Activated naive CD4-positive, alpha-beta T cell treated with anti-CD3 and anti-CD28 coated beads for 36 hours (primary cell): ENCODE results near the gene NDRG3. TPM values are rescaled to one million over a fixed set of nuclear protein-coding genes. Genes with fewer than 3 reads are reported as not detected.

Source experiments
- CTCF ChIA-PET: fragments of 350-600 bp; sonication (Branson Sonifier 250); formaldehyde crosslinking; loops from one replicate; lab custom pipeline; 2021; ENCODE audit warnings: antibody characterized with exemption; lab: Charles Lee
- DNase-seq: peaks from one replicate; pipeline ENCODE4 v3.0.0-alpha.2; 2020
- H3K27ac Mint-ChIP-seq: one replicate; pipeline ENCODE4 v1.8.0; 2021; ENCODE audit warnings: mild to moderate bottlenecking, mixed read lengths
- H3K27me3 Mint-ChIP-seq: one replicate; pipeline ENCODE4 v1.8.0; 2021; ENCODE audit warnings: low read depth, mixed read lengths
- H3K36me3 Mint-ChIP-seq: one replicate; pipeline ENCODE4 v1.8.0; 2021; ENCODE audit warnings: low read depth, mixed read lengths
- H3K4me1 Mint-ChIP-seq: one replicate; pipeline ENCODE4 v1.8.0; 2021; ENCODE audit warnings: low read depth, mixed read lengths
- H3K4me3 Mint-ChIP-seq: one replicate; pipeline ENCODE4 v1.8.0; 2021; ENCODE audit warnings: mild to moderate bottlenecking, moderate library complexity, mixed read lengths
- H3K9me3 Mint-ChIP-seq: one replicate; pipeline ENCODE4 v1.8.0; 2021; ENCODE audit warnings: mixed read lengths
- intact Hi-C: fragments of 100-400 bp; cut with micrococcal nuclease; formaldehyde crosslinking; loops from one replicate; pipeline ENCODE4 v1.15.1; 2023
- total RNA-seq, 2 experiments: library from RNA; stranded (reverse); gene quantifications; one replicate each; pipeline ENCODE4 v1.2.3, GENCODE V29; 2021

The NDRG3 gene
- total RNA-seq, 2 experiments from 2014 or later, result 26.1 to 28.2 TPM

DNA sequence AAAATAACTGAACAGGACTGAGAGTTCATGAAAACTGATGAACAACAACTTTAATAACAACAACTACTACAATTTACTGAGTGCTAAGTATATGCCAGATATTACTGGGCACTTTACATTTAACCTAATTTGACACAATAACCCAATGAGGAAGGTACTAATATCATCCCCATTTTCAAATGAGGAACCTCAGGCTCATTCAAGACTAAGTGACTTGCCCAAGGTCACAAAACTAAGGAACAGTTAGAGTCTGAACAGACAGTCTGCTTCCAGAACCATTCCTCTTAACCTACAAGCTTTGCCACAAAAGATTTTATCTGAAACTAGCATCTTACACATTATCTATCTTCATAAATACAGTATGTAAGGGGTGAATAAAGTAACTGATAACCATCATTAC, 10.6 kb upstream of the NDRG3 start:
- intact Hi-C loops, result no loop called here
- Mint-ChIP-seq H3K36me3 (peaks cover 24% of the 10 kb centered on the region), H3K27me3 (no peaks in the 10 kb centered on the region), H3K9me3 (no peaks in the 10 kb centered on the region), H3K4me3 (no peak overlapping the region), H3K4me1 (peaks cover 6% of the 10 kb centered on the region), H3K27ac (no peak overlapping the region)
- DNase-seq, result no peak
- CTCF ChIA-PET, result interaction anchor here (1.4 to 3.0 kb wide), 3 partner anchors 10 to 76 kb away, joined by 3 to 14 read pairs (median 9); partner anchors contain the start of gene NDRG3

DNA sequence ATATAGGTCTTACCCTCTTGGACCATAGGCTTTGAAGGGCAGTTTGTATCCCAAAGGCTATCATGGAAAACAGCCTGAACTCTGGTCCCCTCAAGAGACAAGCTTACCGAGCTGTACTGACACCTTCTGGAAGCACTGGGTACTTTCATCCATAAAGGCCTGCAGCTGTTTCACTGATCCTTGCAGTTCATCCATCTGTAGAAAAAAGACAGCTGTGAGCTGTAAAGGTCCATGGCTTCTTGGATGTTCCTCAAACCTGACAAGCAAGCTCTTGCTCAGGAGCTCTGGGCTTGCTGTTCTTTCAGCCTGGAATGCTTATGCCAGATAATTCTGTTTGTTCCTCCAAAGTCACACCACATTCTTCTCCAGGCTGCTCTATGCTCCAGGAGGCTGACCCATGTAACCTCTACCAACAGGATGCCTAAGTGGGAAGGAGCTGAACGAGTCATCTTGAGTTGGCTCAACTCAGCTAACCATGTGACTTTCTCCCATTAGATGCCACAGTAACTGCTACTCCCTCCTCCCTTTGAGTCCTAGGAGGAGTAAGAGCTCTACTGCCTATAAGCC, 8.8 kb upstream of the NDRG3 start:
- H3K27me3 Mint-ChIP-seq, result no peaks in the 10 kb centered on the region
- H3K4me1 Mint-ChIP-seq, result peaks cover 6% of the 10 kb centered on the region
- no peaks in the 10 kb centered on the region for H3K9me3 Mint-ChIP-seq
- peak; percentile 52 for DNase-seq
- H3K36me3 Mint-ChIP-seq, result peaks cover 25% of the 10 kb centered on the region
- intact Hi-C loops, result loop anchor here (1.0 kb wide), 2 partner anchors 37 to 142 kb away; no protein-coding TSS in a partner anchor
- H3K4me3 Mint-ChIP-seq, result no peak overlapping the region
- H3K27ac Mint-ChIP-seq, result no peak overlapping the region
- CTCF ChIA-PET, result interaction anchor here (0.6 to 3.0 kb wide), 23 partner anchors 8 to 195 kb away, joined by 3 to 14 read pairs (median 4); partner anchors contain the start of genes DSN1 and NDRG3

DNA sequence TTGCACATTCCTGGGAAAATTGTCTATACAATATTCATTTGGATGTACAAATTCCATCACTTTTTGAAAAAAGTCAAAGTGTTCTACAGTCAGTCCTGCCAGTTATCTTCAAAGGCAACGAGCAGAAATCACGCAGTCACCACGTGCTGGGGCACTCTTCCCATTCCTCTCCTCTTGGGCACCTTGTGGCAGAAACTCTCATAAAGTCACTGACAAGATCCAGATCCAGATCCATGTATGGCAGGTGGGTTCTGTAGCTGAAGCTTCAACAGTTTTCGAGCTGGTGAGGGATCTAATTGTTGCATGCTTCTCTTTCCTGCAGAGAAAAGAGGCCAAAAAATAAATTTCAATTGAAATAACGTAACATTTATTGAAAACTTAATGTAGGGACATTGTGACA, 6.7 kb upstream of the NDRG3 start:
- intact Hi-C loops, result no loop called here
- Mint-ChIP-seq H3K4me3 (no peak overlapping the region), H3K27ac (no peak overlapping the region), H3K36me3 (peaks cover 22% of the 10 kb centered on the region), H3K27me3 (no peaks in the 10 kb centered on the region), H3K9me3 (no peaks in the 10 kb centered on the region), H3K4me1 (peaks cover 4% of the 10 kb centered on the region)
- no peak for DNase-seq
- CTCF ChIA-PET, result no interaction called here

DNA sequence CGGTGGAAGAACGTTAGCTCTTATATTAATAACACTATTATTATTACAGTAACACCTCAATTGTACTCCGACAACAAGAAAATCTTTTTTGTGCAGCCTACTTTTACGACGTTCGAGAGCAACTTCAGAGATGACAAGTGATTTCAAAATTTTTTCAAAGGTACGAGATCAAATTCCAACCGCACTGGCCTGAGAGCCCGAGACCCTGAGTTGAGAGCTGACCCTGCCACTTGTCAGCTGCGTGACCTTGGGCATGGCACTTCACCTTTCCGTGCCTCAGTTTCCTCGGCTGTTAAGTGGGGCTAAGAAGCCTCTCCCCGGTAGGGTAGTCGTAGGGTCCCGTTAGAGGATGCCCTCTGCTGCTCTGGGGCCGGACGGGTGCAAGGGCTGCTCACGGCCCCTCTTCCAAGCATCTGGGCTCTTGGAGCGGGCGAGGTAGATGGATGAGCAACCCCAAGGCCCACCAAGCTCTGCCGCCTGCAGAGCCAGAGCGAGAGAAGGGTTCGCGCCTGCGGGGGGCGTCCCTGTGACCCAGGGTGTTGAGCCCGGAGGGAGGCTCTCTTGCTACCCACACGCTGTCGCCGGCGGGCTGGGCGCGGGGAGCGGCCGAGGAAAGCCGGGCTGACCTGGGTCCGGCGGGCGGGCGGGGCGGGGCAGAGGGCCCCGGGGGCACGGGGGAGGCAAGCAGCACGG, 510 bp downstream of the NDRG3 start:
- Mint-ChIP-seq H3K27me3 (no peaks in the 10 kb centered on the region), H3K27ac (peak overlapping the region; percentile 41), H3K9me3 (no peaks in the 10 kb centered on the region), H3K4me3 (peak overlapping the region; percentile 86), H3K4me1 (peaks cover 21% of the 10 kb centered on the region), H3K36me3 (no peaks in the 10 kb centered on the region)
- intact Hi-C loops, result no loop called here
- CTCF ChIA-PET, result interaction anchor here (0.5 to 3.8 kb wide), 7 partner anchors 10 to 139 kb away, joined by 3 to 13 read pairs (median 5); partner anchors contain the start of genes DSN1 and RAB5IF
- DNase-seq, result peak; percentile 50

DNA sequence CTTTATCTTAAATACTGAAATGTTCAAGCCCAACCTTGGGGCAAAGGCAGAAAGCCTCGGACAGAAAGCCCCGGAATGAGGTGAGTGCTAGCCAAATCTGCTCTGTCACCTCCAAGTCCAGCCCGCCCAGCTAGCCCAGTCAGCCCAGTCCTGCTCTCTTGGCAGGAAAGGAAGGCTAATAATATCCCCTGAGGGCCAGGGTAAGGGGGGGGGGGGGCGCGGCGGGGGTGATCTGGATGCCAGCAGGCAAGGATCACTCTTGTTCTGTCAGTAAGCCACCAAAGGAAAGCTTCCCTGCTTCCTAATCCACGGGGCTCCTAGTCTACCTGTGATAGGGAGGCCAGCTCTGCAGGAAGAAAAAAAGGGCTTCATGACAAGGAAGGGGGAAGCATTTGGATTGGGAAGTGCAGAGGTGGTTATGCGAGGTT, 1.1 kb downstream of the NDRG3 start:
- Mint-ChIP-seq H3K4me1 (peaks cover 21% of the 10 kb centered on the region), H3K27me3 (no peaks in the 10 kb centered on the region), H3K9me3 (no peaks in the 10 kb centered on the region), H3K27ac (no peak overlapping the region), H3K4me3 (peak overlapping the region; percentile 86), H3K36me3 (no peaks in the 10 kb centered on the region)
- intact Hi-C loops, result no loop called here
- CTCF ChIA-PET, result interaction anchor here (0.5 to 3.8 kb wide), 4 partner anchors 29 to 139 kb away, joined by 3 to 13 read pairs (median 8); partner anchors contain the start of genes DSN1 and RAB5IF
- DNase-seq, result no peak

DNA sequence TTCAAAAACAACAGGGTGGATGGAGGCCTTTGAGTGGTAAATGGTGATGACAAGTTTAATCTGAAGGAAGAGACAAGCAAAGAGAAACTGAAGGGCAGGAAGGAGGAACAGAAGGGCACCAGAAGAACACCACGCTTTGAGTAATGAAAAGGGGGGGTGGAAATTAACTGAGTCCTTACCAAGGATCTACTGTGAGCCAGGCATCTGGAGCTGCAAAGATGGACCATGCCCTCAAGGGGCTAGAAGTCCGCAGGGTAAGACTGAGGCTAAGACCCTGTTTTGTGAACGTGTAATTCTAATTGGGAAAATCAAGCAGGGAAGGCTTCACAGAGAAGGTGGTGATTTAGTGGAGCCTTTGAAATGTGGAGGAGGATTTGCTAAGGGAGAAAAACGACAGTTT, 1.6 kb downstream of the NDRG3 start:
- H3K27me3 Mint-ChIP-seq, result no peaks in the 10 kb centered on the region
- peak overlapping the region; percentile 42 for H3K4me3 Mint-ChIP-seq
- H3K27ac Mint-ChIP-seq, result no peak overlapping the region
- no peaks in the 10 kb centered on the region for H3K36me3 Mint-ChIP-seq
- CTCF ChIA-PET, result interaction anchor here (0.8 to 2.2 kb wide), 2 partner anchors 107 to 138 kb away, joined by 7 to 8 read pairs; partner anchors contain the start of gene RAB5IF
- intact Hi-C loops, result no loop called here
- H3K4me1 Mint-ChIP-seq, result peaks cover 21% of the 10 kb centered on the region
- no peak for DNase-seq
- H3K9me3 Mint-ChIP-seq, result no peaks in the 10 kb centered on the region

DNA sequence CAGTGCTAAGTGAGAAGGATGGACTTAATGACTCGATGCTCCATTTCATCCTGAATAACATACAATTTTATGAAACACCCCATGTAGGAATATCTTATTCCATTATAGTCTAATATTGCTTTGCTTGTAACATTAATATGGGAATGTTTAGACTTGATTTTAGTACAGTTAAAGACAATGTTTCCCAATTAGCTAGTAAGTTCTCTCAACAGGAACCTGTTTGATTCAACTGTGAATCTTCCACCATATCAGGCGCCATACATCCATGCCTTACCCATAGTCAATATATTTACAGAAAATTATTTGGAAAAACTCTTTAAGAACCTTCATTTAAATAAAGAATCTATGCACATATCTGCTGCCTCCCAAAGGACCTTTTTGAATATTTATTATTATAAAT, 3.3 kb downstream of the NDRG3 start:
- intact Hi-C loops, result no loop called here
- CTCF ChIA-PET, result interaction anchor here (3.1 kb wide), 1 partner anchor 13 kb away, joined by 14 read pairs; no protein-coding TSS in a partner anchor
- Mint-ChIP-seq H3K4me1 (peaks cover 21% of the 10 kb centered on the region), H3K27ac (no peak overlapping the region), H3K27me3 (no peaks in the 10 kb centered on the region), H3K4me3 (no peak overlapping the region), H3K9me3 (no peaks in the 10 kb centered on the region), H3K36me3 (no peaks in the 10 kb centered on the region)
- DNase-seq, result no peak

DNA sequence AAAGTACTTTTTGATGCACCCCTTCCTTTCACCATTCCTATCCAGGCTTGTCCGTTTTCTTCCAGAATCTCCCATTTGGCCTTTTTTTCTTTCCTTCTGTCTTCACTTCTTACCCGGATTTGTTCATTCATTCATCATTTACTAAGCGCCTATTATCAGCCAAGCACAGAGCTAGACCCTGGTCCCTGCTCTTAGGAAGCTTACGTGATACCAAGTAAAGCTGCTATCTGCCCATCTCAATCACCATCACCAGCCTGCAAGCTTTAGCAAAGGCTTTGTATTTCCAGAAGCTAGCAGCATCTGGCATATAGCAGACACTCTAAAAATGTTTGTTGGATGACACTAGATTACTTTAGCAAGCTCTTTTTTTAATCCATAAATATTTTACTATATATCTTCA, 4.8 kb downstream of the NDRG3 start:
- CTCF ChIA-PET, result interaction anchor here (0.8 to 3.1 kb wide), 3 partner anchors 14 to 129 kb away, joined by 3 to 14 read pairs (median 5); partner anchors contain the start of gene SLA2
- Mint-ChIP-seq H3K27ac (no peak overlapping the region), H3K9me3 (no peaks in the 10 kb centered on the region), H3K4me3 (no peak overlapping the region), H3K4me1 (peaks cover 19% of the 10 kb centered on the region), H3K36me3 (no peaks in the 10 kb centered on the region), H3K27me3 (no peaks in the 10 kb centered on the region)
- no peak for DNase-seq
- intact Hi-C loops, result no loop called here

DNA sequence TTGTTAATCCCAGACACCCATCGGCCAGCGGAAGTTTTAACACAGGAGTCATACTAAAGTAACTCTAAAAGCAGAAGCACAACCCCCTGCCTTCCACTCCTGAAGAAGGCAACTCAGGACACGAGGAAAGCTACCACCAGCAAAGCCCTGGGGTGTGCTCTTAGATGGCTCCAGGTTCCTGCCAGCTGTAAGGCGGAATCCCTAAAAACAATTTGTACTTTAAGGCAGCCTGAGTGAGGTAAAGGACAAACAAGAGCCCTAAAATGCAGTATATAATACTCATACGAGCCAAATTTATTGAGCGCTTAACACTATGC, 8.7 kb downstream of the NDRG3 start:
- intact Hi-C loops, result no loop called here
- Mint-ChIP-seq H3K27me3 (no peaks in the 10 kb centered on the region), H3K36me3 (no peaks in the 10 kb centered on the region), H3K9me3 (no peaks in the 10 kb centered on the region), H3K27ac (no peak overlapping the region), H3K4me1 (peaks cover 32% of the 10 kb centered on the region), H3K4me3 (no peak overlapping the region)
- CTCF ChIA-PET, result interaction anchor here (1.0 to 1.1 kb wide), 2 partner anchors 143 to 272 kb away, joined by 3 read pairs; no protein-coding TSS in a partner anchor
- no peak for DNase-seq

DNA sequence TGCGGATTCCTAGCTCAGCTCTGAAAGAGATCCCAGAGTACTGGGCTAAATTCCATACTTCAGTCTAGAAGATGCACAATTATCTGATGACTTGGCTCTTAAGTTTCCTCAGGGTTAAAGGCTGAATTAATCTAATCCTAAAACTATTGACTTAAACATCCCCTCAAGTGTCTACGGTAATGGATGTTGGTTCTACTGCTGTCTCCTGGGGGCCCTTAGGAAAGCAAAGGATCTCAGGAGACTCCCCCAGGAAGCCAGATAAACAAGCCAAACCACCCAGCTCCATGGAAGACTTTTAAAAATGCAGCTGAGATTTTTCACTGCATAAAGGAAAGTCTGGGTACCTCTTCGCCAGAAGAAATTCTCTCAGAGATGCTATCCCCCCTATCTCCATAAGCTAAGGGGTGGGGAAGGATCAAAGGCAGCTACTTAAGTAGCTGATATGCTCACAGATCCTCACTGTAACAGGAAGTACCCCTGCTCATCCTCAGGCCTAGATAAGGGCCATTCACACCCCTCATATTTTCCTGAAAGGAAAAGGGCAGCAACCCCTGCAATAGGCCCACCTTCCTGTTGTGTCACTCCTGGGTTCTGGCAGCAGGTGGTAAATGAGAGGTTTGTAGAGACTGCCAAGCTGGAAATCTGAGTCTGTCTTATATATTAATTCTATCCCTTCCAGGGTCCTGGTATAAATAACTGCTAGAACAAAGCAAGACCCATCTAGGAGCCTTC, 9.3 kb downstream of the NDRG3 start:
- Mint-ChIP-seq H3K9me3 (no peaks in the 10 kb centered on the region), H3K4me1 (peaks cover 30% of the 10 kb centered on the region), H3K27ac (no peak overlapping the region), H3K27me3 (no peaks in the 10 kb centered on the region), H3K4me3 (no peak overlapping the region), H3K36me3 (no peaks in the 10 kb centered on the region)
- CTCF ChIA-PET, result interaction anchor here (1.1 to 3.5 kb wide), 2 partner anchors 18 to 271 kb away, joined by 3 to 9 read pairs; no protein-coding TSS in a partner anchor
- intact Hi-C loops, result no loop called here
- no peak for DNase-seq

DNA sequence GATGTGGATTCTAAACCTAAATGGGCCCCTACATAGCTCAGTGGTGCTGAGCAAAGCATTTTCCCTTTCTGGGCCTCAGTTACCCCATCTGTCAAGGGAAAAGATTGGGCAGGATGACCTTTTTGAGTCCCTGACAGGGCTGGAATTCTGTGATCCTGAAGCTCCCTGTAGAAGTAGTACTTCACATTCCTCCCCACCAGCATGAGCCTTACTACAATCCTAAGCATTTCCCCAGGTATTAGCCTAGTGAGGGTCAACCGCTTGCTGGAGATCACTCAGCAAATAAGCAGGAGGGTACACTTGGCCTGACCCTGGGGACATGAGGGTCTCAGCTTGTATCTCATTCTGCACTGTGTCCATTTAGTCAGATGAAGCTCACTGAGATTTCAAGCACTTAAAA, 13.4 kb downstream of the NDRG3 start:
- no peaks in the 10 kb centered on the region for H3K27me3 Mint-ChIP-seq
- H3K9me3 Mint-ChIP-seq, result no peaks in the 10 kb centered on the region
- DNase-seq, result no peak
- no peak overlapping the region for H3K4me3 Mint-ChIP-seq
- CTCF ChIA-PET, result interaction anchor here (0.5 to 1.9 kb wide), 3 partner anchors 11 to 126 kb away, joined by 3 to 7 read pairs (median 5); partner anchors contain the start of gene RAB5IF
- H3K36me3 Mint-ChIP-seq, result no peaks in the 10 kb centered on the region
- intact Hi-C loops, result loop anchor here (5.0 kb wide), 1 partner anchor 90 kb away; no protein-coding TSS in a partner anchor
- peaks cover 34% of the 10 kb centered on the region for H3K4me1 Mint-ChIP-seq
- H3K27ac Mint-ChIP-seq, result no peak overlapping the region

DNA sequence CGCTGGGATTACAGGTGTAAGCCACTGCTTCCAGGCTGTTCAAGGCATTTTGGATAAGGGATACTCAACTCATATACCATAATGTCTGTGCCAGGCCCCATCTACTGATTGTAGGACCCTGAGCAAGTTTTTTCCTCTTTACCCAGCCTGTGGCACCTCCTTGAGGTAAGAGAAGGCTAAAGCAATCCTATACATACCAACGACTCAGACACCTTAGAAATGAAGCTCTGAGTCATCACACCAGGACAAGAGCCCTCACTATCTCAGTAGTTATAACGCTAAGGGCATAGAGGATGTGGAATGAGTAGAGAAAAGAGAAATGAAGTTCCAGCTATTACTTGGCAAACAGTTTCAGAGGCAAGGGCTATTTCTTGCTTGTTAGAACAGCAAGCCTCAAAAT, 16.9 kb downstream of the NDRG3 start:
- intact Hi-C loops, result loop anchor here (1.0 kb wide), 1 partner anchor 117 kb away; no protein-coding TSS in a partner anchor
- Mint-ChIP-seq H3K4me3 (no peak overlapping the region), H3K27me3 (no peaks in the 10 kb centered on the region), H3K4me1 (peaks cover 19% of the 10 kb centered on the region), H3K27ac (no peak overlapping the region), H3K9me3 (no peaks in the 10 kb centered on the region), H3K36me3 (no peaks in the 10 kb centered on the region)
- CTCF ChIA-PET, result interaction anchor here (0.7 to 1.6 kb wide), 5 partner anchors 11 to 116 kb away, joined by 3 to 6 read pairs (median 4); no protein-coding TSS in a partner anchor
- peak; percentile 10 for DNase-seq
